Breast epithelium (tissue), 3 donors: ENCODE data around the gene RDH8.

Source experiments
- CTCF ChIP-seq, 3 donors: fragments of 450-650 bp; IDR thresholded peaks; one replicate each; pipeline ENCODE4 v1.5.1; 2016 to 2017; ENCODE audit warnings: antibody characterized with exemption in 3 of 3, mild to moderate bottlenecking in 3 of 3, moderate library complexity in 3 of 3
- POLR2A ChIP-seq: fragments of 450-650 bp; IDR thresholded peaks from one replicate; pipeline ENCODE4 v1.6.1; 2016; ENCODE audit warnings: antibody characterized with exemption, mild to moderate bottlenecking, moderate library complexity

GRCh38 chr19:9972103-9972502 lies 41.2 kb upstream of the RDH8 start:
- no peak for TF ChIP-seq CTCF (IDR thresholded peaks at IDR 0.05)
- no peak for TF ChIP-seq POLR2A
